Activated T-helper 2 cell treated with anti-CD3 and anti-CD28 coated beads, Interferon-gamma antibody, Interleukin-2, Interleukin-4, amounts not matched to agents 10 μg/mL and 5 μg/mL and 100 μg/mL, durations not matched to agents 14 hours and 24 hours and 36 hours (primary cell): Measurements from ENCODE around the gene PDZD7. TPM values are rescaled to one million over a fixed set of nuclear protein-coding genes. Genes with fewer than 3 reads are reported as not detected.
A peak's percentile ranks its signal among the peaks of the same experiment; 100 is the strongest.

Source experiments
- DNase-seq: peaks from one replicate; pipeline ENCODE4 v3.0.0; 2021; ENCODE audit warnings: low spot score
- H3K27ac Mint-ChIP-seq: one replicate; pipeline ENCODE4 v1.8.0; 2021; ENCODE audit warnings: mixed read lengths
- H3K27me3 Mint-ChIP-seq: one replicate; pipeline ENCODE4 v1.8.0; 2021; ENCODE audit warnings: low read depth, mixed read lengths
- H3K36me3 Mint-ChIP-seq: one replicate; pipeline ENCODE4 v1.8.0; 2021; ENCODE audit warnings: low read depth, mixed read lengths
- H3K4me1 Mint-ChIP-seq: one replicate; pipeline ENCODE4 v1.8.0; 2021; ENCODE audit warnings: low read depth, mixed read lengths
- H3K4me3 Mint-ChIP-seq: one replicate; pipeline ENCODE4 v1.8.0; 2021; ENCODE audit warnings: low read depth, mild to moderate bottlenecking, moderate library complexity, mixed read lengths
- H3K9me3 Mint-ChIP-seq: one replicate; pipeline ENCODE4 v1.8.0; 2021; ENCODE audit warnings: mixed read lengths
- intact Hi-C: fragments of 100-400 bp; cut with micrococcal nuclease; formaldehyde crosslinking; loops from one replicate; pipeline ENCODE4 v1.15.1; 2023
- total RNA-seq: library from RNA; stranded (reverse); gene quantifications from 2 replicates; pipeline ENCODE4 v1.2.3, GENCODE V29; 2022

The PDZD7 gene
- total RNA-seq, 1 donor from 2014 or later, result 0.64 TPM

DNA sequence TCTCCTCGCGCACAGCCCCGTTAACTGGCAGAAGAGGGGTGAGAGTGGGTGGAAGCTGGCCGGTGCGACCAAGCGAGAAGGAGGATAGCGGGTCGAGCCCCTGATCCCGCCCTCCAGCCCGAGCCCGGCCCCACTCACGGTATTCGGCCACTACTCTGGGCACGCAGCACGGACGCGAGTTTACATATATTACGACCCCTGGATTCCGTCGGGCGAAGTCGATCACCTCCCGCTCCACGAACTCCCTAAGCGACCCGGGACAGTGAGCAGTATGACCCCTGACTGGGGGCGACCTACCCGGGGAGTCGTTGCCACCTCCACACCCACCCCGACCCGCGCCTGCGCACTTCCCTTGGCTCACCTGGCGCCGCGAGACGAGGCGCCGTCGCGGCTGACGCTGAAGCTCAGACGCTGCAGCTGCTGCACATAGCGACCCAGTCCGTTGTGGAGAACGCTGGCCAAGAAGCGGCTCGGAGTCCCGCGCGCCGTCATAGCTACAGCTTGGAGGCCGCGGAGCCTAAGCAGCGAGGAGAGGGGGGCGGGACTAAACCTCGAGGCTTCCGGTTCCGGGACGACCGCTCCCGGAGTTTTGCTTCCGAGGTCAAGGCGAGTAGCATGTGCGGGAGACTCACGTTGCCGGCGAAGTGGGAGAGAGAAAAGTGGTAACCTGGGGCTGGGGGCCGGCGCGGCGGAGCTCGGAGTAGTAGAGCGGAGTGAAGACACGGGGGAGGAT, 43.8 kb downstream of the PDZD7 start, which contains the start of the genes MRPL43 and TWNK:
MRPL43 (minus strand) TSS at position 546 of the 733 bp plus-strand sequence; CDS start at position 492, 54 bp downstream.
TWNK (plus strand) TSS at position 592 of the 733 bp plus-strand sequence. CDS start 668 bp downstream, outside the sequence.
- H3K4me3 Mint-ChIP-seq, result peak within 1 kb of the TSS; percentile 96
- H3K4me1 Mint-ChIP-seq, result peaks cover 15% of the 10 kb centered on the region
- peak; percentile 77 for DNase-seq
- no peaks in the 10 kb centered on the region for H3K27me3 Mint-ChIP-seq
- intact Hi-C loops, result loop anchor here (1.0 kb wide), 1 partner anchor 10 kb away; no protein-coding TSS in a partner anchor
- H3K9me3 Mint-ChIP-seq, result no peaks in the 10 kb centered on the region
- peaks cover 36% of the 10 kb centered on the region for H3K36me3 Mint-ChIP-seq
- peak within 1 kb of the TSS; percentile 77 for H3K27ac Mint-ChIP-seq

DNA sequence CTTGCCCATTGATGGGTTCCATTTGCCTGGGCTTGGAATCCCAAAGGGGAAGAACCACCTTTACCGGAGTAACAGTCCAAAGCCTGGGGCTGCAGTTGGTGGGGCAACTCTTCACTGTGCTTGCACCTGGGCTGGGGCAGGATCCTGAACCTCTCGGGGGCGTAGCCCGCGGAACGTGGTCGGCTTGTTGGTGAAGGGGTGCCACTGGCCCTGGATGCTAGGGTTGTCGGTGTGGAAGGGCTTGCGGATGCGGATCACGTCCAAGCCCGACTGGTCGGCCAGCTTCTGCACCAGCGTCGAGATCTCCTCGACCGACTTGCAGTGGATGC, 44.3 kb downstream of the PDZD7 start:
- peaks cover 36% of the 10 kb centered on the region for H3K36me3 Mint-ChIP-seq

DNA sequence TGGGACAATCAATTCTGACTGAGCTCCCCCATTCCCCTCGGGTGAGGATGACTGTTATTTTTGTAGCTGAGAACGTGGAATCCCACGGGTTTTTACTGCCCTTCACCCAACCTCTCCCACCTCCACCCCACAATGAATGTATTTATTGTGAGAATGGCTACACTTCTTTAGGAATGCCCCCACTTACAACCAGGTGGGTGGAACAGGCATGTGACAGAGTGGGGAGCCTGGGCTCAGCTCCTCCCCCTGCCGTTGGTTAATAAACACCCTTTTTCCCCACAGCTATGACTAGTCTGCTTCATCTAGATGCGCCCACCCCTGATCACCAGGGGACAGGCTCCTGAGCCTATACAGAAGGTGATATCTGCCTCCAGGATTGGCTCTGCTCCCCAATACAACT, 45.6 kb downstream of the PDZD7 start:
- H3K27me3 Mint-ChIP-seq, result no peaks in the 10 kb centered on the region
- H3K4me3 Mint-ChIP-seq, result peak overlapping the region; percentile 6
- H3K4me1 Mint-ChIP-seq, result peaks cover 11% of the 10 kb centered on the region
- H3K9me3 Mint-ChIP-seq, result no peaks in the 10 kb centered on the region
- DNase-seq, result no peak
- H3K36me3 Mint-ChIP-seq, result peaks cover 24% of the 10 kb centered on the region
- H3K27ac Mint-ChIP-seq, result no peak overlapping the region
- intact Hi-C loops, result no loop called here

More for the DNA sequence above, 44.3 kb downstream of the PDZD7 start:
- Mint-ChIP-seq H3K27me3 (no peaks in the 10 kb centered on the region), H3K4me1 (peaks cover 15% of the 10 kb centered on the region), H3K9me3 (no peaks in the 10 kb centered on the region), H3K4me3 (peak overlapping the region; percentile 96), H3K27ac (no peak overlapping the region)
- intact Hi-C loops, result no loop called here
- no peak for DNase-seq

DNA sequence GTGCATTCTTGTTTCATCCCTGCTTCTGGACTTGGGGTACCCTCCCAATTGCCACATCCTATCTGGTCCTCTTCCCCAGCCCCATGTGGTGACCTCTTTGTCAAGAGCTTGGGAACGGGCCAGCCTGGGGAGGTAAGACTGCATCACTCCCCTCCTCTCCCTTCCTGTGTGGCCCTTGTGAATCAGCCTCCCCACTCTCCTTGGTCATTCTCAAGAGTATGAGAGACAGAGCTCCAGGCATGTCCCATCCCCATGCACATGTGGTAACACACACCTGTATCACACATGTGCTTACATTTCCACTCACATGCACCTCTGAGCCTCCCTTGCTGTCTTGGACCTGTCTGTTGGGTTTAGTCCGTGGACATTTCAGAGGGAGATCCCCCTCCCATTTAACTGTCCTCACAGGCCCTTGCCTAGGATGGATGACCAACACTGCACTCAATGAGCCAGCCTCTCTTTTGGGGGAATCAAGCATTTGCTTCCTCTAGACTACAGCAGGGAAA, 46.2 kb downstream of the PDZD7 start:
- Mint-ChIP-seq H3K27ac (no peak overlapping the region), H3K27me3 (no peaks in the 10 kb centered on the region), H3K9me3 (no peaks in the 10 kb centered on the region), H3K36me3 (peaks cover 20% of the 10 kb centered on the region), H3K4me3 (no peak overlapping the region), H3K4me1 (peaks cover 10% of the 10 kb centered on the region)
- intact Hi-C loops, result no loop called here
- DNase-seq, result no peak

GRCh38 chr10:100983868-100984671, 46.9 kb downstream of the PDZD7 start:
- intact Hi-C loops, result no loop called here
- Mint-ChIP-seq H3K27me3 (no peaks in the 10 kb centered on the region), H3K27ac (no peak overlapping the region), H3K36me3 (peaks cover 13% of the 10 kb centered on the region), H3K4me3 (no peak overlapping the region), H3K4me1 (peaks cover 10% of the 10 kb centered on the region), H3K9me3 (no peaks in the 10 kb centered on the region)
- DNase-seq, result no peak

DNA sequence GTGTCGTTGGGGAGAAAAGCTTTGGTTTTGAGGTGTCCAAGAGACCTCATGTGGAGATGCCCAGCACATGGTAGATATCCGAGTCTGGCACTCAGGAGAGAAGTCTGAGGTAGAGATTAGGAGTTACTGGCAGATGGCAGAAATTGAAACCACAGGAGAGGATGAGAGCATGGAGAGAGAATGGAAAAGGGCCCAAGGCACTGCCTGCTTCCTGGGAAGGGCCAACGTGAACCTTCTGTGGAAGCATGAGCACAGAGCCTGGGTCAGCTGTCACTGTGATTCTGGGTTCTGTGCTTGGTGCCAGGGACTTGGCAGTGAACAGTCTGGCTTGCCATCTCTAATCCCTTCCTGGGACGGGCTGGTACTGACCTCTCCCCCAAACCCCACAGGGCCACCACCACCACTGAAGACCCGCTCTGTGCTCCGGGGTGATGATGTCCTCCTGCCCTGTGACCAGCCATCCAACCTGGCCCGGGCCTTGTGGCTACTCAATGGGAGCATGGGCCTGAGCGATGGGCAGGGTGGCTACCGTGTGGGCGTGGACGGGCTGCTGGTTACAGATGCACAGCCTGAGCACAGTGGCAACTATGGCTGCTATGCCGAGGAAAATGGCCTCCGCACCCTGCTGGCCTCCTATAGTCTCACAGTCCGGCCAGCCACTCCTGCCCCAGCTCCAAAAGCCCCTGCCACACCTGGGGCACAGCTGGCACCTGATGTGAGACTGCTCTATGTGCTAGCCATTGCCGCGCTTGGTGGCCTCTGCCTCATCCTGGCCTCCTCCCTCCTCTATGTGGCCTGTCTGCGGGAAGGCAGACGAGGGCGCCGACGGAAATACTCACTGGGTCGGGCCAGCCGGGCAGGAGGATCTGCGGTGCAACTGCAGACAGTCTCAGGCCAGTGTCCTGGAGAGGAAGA, 47.8 kb downstream of the PDZD7 start:
- intact Hi-C loops, result no loop called here
- H3K27ac Mint-ChIP-seq, result no peak overlapping the region

DNA sequence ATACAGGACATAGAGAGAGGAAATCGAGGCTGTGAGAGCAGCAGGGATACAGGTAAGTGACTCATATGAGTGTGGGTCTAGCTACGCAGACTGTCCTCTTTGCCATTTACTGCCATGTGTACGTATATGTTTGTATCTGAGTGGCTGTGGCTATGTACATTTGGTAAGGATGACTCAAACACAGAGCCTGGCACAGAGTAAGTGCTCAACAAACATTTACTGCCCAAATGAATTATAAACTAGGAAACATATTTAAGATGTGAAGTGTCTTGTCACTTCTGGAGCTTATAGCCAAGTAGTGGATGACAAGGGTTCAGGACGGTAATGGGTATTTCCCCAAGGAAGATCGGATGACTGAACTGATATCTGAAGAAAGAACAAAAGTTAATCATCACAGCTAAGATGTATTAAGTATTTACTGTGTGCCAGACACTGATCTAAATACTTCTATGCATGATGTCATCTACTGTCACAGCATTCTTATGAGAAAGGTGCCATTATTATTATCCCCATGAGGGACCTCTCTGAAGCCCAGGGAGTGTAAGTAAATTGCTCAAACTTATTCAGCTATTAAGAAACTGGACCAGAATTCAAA, 49.7 kb downstream of the PDZD7 start:
- H3K9me3 Mint-ChIP-seq, result no peaks in the 10 kb centered on the region
- H3K4me1 Mint-ChIP-seq, result peaks cover 5% of the 10 kb centered on the region
- H3K27me3 Mint-ChIP-seq, result no peaks in the 10 kb centered on the region
- no peak overlapping the region for H3K27ac Mint-ChIP-seq
- H3K36me3 Mint-ChIP-seq, result peaks cover 5% of the 10 kb centered on the region
- intact Hi-C loops, result no loop called here
- DNase-seq, result no peak
- no peak overlapping the region for H3K4me3 Mint-ChIP-seq

More for the DNA sequence above, 47.8 kb downstream of the PDZD7 start:
- DNase-seq, result no peak
- H3K36me3 Mint-ChIP-seq, result peaks cover 13% of the 10 kb centered on the region
- peaks cover 10% of the 10 kb centered on the region for H3K4me1 Mint-ChIP-seq
- no peak overlapping the region for H3K4me3 Mint-ChIP-seq
- H3K9me3 Mint-ChIP-seq, result no peaks in the 10 kb centered on the region
- H3K27me3 Mint-ChIP-seq, result no peaks in the 10 kb centered on the region

- peaks cover 3% of the 10 kb centered on the region for H3K36me3 Mint-ChIP-seq
- no peak overlapping the region for H3K4me3 Mint-ChIP-seq
- no peak overlapping the region for H3K27ac Mint-ChIP-seq
- no peaks in the 10 kb centered on the region for H3K9me3 Mint-ChIP-seq
- DNase-seq, result no peak
- intact Hi-C loops, result no loop called here
- H3K27me3 Mint-ChIP-seq, result no peaks in the 10 kb centered on the region
- peaks cover 4% of the 10 kb centered on the region for H3K4me1 Mint-ChIP-seq
Measured at GRCh38 chr10:100980711-100981110, 50.2 kb downstream of the PDZD7 start.

DNA sequence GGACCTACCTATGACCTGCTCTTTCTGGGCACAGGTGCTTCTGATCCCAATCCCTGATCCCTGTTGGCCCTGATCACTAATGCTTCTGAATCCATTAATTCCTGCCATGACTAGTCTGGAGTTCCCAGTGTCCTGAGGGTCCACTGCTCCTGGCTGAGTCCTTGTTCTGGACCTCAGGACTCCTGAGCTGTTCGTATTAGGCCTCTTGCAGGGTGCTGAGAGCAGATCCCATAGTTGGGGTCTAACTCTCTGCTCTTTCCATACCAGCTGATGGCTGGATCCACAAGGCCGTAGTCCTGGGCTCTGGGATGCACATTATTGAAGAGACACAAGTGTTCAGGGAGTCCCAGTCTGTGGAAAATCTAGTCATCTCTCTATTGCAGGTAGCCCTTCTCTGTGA, 50.6 kb downstream of the PDZD7 start:
- H3K4me3 Mint-ChIP-seq, result no peak overlapping the region
- intact Hi-C loops, result no loop called here
- no peaks in the 10 kb centered on the region for H3K36me3 Mint-ChIP-seq
- H3K27me3 Mint-ChIP-seq, result no peaks in the 10 kb centered on the region
- no peak for DNase-seq
- no peaks in the 10 kb centered on the region for H3K9me3 Mint-ChIP-seq
- H3K4me1 Mint-ChIP-seq, result no peaks in the 10 kb centered on the region
- no peak overlapping the region for H3K27ac Mint-ChIP-seq

DNA sequence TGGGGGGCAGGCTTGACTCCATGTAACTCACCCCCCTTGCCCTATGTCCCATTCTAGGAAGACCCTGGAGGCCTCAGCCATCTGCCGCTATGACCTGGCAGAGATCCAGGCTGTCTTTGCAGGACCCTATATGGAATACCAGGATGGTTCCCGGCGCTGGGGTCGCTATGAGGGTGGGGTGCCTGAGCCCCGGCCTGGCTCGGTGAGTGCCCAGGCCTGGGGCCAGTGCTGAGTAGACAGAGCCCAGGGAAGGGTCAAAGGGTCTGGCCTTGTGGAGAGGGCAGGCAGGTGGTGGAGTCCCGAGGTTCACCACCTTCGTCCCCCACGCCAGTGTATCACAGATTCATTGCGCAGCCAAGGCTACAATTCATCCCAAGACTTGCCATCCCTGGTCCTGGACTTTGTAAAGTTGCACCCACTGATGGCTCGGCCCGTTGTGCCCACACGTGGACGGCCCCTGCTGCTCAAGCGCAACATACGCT, 51.1 kb downstream of the PDZD7 start:
- H3K9me3 Mint-ChIP-seq, result no peaks in the 10 kb centered on the region
- no peak overlapping the region for H3K27ac Mint-ChIP-seq
- H3K36me3 Mint-ChIP-seq, result no peaks in the 10 kb centered on the region
- no peaks in the 10 kb centered on the region for H3K4me1 Mint-ChIP-seq
- intact Hi-C loops, result no loop called here
- DNase-seq, result no peak
- H3K27me3 Mint-ChIP-seq, result no peaks in the 10 kb centered on the region
- H3K4me3 Mint-ChIP-seq, result no peak overlapping the region

GRCh38 chr10:100978901-100979195, 52.1 kb downstream of the PDZD7 start:
- intact Hi-C loops, result no loop called here
- H3K9me3 Mint-ChIP-seq, result no peaks in the 10 kb centered on the region
- H3K27ac Mint-ChIP-seq, result no peak overlapping the region
- DNase-seq, result no peak
- no peaks in the 10 kb centered on the region for H3K4me1 Mint-ChIP-seq
- H3K4me3 Mint-ChIP-seq, result no peak overlapping the region
- no peaks in the 10 kb centered on the region for H3K27me3 Mint-ChIP-seq
- no peaks in the 10 kb centered on the region for H3K36me3 Mint-ChIP-seq
